H9 (cell line): Measurements from ENCODE around the gene TRPV4. TPM values are rescaled to one million over a fixed set of nuclear protein-coding genes. Genes with fewer than 3 reads are reported as not detected.

Experiments used
- DNase-seq: peaks from one replicate; pipeline ENCODE4 v3.0.0-alpha.2; 2017
- H2AFZ ChIP-seq: one replicate; pipeline ENCODE4 v1.6.1; 2013; ENCODE audit warnings: mild to moderate bottlenecking, low read length, control low read depth, moderate library complexity
- H2AK5ac ChIP-seq: 2 replicates; pipeline ENCODE4 v1.6.1; 2013; ENCODE audit warnings: low read length, control low read depth, mixed read lengths; ENCODE audit not compliant: insufficient read length
- H2BK120ac ChIP-seq: one replicate; pipeline ENCODE4 v1.6.1; 2013; ENCODE audit warnings: low read depth, mild to moderate bottlenecking, low read length, control low read depth, inconsistent platforms; ENCODE audit not compliant: poor library complexity, severe bottlenecking
- H2BK12ac ChIP-seq: 2 replicates; pipeline ENCODE4 v1.6.1; 2013; ENCODE audit warnings: low read length, control low read depth, mixed read lengths, low read depth; ENCODE audit not compliant: insufficient read length
- H2BK15ac ChIP-seq: 2 replicates; pipeline ENCODE4 v1.6.1; 2013; ENCODE audit warnings: low read depth, low read length, control low read depth
- H2BK20ac ChIP-seq: one replicate; pipeline ENCODE4 v1.6.1; 2013; ENCODE audit warnings: low read depth, mild to moderate bottlenecking, low read length, control low read depth, inconsistent platforms; ENCODE audit not compliant: poor library complexity, severe bottlenecking
- H2BK5ac ChIP-seq: 2 replicates; pipeline ENCODE4 v1.6.1; 2013; ENCODE audit warnings: low read length, control low read depth, mixed read lengths; ENCODE audit not compliant: insufficient read length
- H3K14ac ChIP-seq: 2 replicates; pipeline ENCODE4 v1.6.1; 2013; ENCODE audit warnings: low read length, control low read depth; ENCODE audit not compliant: insufficient read depth
- H3K18ac ChIP-seq: 2 replicates; pipeline ENCODE4 v1.6.1; 2013; ENCODE audit warnings: low read depth, mild to moderate bottlenecking, mixed read lengths, low read length, control low read depth; ENCODE audit not compliant: insufficient read length
- H3K23ac ChIP-seq: 2 replicates; pipeline ENCODE4 v1.6.1; 2013; ENCODE audit warnings: low read length, control low read depth, mixed read lengths, low read depth; ENCODE audit not compliant: insufficient read length
- H3K23me2 ChIP-seq: 2 replicates; pipeline ENCODE4 v1.6.1; 2013; ENCODE audit warnings: low read depth, mild to moderate bottlenecking, mixed read lengths, low read length, control low read depth; ENCODE audit not compliant: insufficient read length, poor library complexity, severe bottlenecking
- H3K27ac ChIP-seq: 2 replicates; pipeline ENCODE4 v1.5.1; 2013; ENCODE audit warnings: low read length, control low read depth, mixed read lengths, low read depth; ENCODE audit not compliant: insufficient read length
- H3K27me3 ChIP-seq: 2 replicates; pipeline ENCODE4 v1.6.1; 2013; ENCODE audit warnings: low read length, control low read depth, inconsistent platforms; ENCODE audit not compliant: insufficient read depth
- H3K4ac ChIP-seq: 2 replicates; pipeline ENCODE4 v1.6.1; 2013; ENCODE audit warnings: low read depth, mild to moderate bottlenecking, control low read depth, inconsistent platforms, low read length, moderate library complexity
- H3K4me1 ChIP-seq: 2 replicates; pipeline ENCODE4 v1.6.1; 2013; ENCODE audit warnings: low read length, control low read depth, inconsistent platforms; ENCODE audit not compliant: insufficient read depth
- H3K4me2 ChIP-seq: 2 replicates; pipeline ENCODE4 v1.6.1; 2013; ENCODE audit warnings: low read length, control low read depth, mixed read lengths; ENCODE audit not compliant: insufficient read length, insufficient read depth
- H3K56ac ChIP-seq: 2 replicates; pipeline ENCODE4 v1.6.1; 2013; ENCODE audit warnings: low read depth, mild to moderate bottlenecking, mixed read lengths, low read length, control low read depth; ENCODE audit not compliant: insufficient read length
- H3K79me1 ChIP-seq: 2 replicates; pipeline ENCODE4 v1.6.1; 2013; ENCODE audit warnings: low read depth, mild to moderate bottlenecking, moderate library complexity, low read length, control low read depth, inconsistent platforms; ENCODE audit not compliant: insufficient read depth, poor library complexity, severe bottlenecking
- H3K79me2 ChIP-seq: 2 replicates; pipeline ENCODE4 v1.6.1; 2013; ENCODE audit warnings: low read length, control low read depth, inconsistent platforms; ENCODE audit not compliant: insufficient read depth
- H3K9ac ChIP-seq: 2 replicates; pipeline ENCODE4 v1.6.1; 2013; ENCODE audit warnings: low read length, control low read depth, mixed read lengths; ENCODE audit not compliant: insufficient read length; ENCODE audit errors: extremely low read depth
- H3K9me3 ChIP-seq: one replicate; pipeline ENCODE4 v1.6.1; 2013; ENCODE audit warnings: low read depth, low read length, inconsistent platforms; ENCODE audit not compliant: control insufficient read depth
- H3T11ph ChIP-seq: one replicate; pipeline ENCODE4 v1.6.1; 2013; ENCODE audit warnings: mild to moderate bottlenecking, low read length, control low read depth, inconsistent platforms
- H4K20me1 ChIP-seq: one replicate; pipeline ENCODE4 v1.6.1; 2013; ENCODE audit not compliant: control insufficient read depth, insufficient read length, insufficient read depth
- H4K5ac ChIP-seq: 2 replicates; pipeline ENCODE4 v1.6.1; 2013; ENCODE audit warnings: low read depth, mild to moderate bottlenecking, mixed read lengths, low read length, control low read depth; ENCODE audit not compliant: insufficient read length
- H4K8ac ChIP-seq: replicated peaks from 2 replicates; pipeline ENCODE4 v1.6.1; 2013; ENCODE audit warnings: low read length, control low read depth, mixed read lengths, low read depth; ENCODE audit not compliant: insufficient read length
- H4K91ac ChIP-seq: 2 replicates; pipeline ENCODE4 v1.6.1; 2013; ENCODE audit warnings: low read depth, mild to moderate bottlenecking, moderate library complexity, mixed read lengths, low read length, control low read depth; ENCODE audit not compliant: insufficient read length
- H3K27ac Mint-ChIP-seq, 3 experiments: 2 replicates in 2 of 3; 3 replicates in 1 of 3; pipeline ENCODE4 v1.8.0; 2020 to 2021; ENCODE audit warnings: mixed read lengths in 3 of 3, mild to moderate bottlenecking in 1 of 3, moderate library complexity in 1 of 3
- H3K27me3 Mint-ChIP-seq: 2 replicates; pipeline ENCODE4 v1.8.0; 2021; ENCODE audit warnings: low read depth, mild to moderate bottlenecking, moderate library complexity, mixed read lengths
- H3K36me3 Mint-ChIP-seq, 3 experiments: 2 replicates in 2 of 3; 3 replicates in 1 of 3; pipeline ENCODE4 v1.8.0; 2020 to 2021; ENCODE audit warnings: low read depth in 3 of 3, mixed read lengths in 3 of 3; ENCODE audit not compliant: insufficient read depth in 1 of 3
- H3K4me1 Mint-ChIP-seq, 2 experiments: 2 replicates each; pipeline ENCODE4 v1.8.0; 2020; ENCODE audit warnings: mixed read lengths in 2 of 2
- H3K4me3 Mint-ChIP-seq, 2 experiments: 2 replicates in 1 of 2; 3 replicates in 1 of 2; pipeline ENCODE4 v1.8.0; 2020 to 2021; ENCODE audit warnings: mild to moderate bottlenecking in 2 of 2, mixed read lengths in 2 of 2, moderate library complexity in 1 of 2
- H3K9me3 Mint-ChIP-seq, 2 experiments: 2 replicates in 1 of 2; 3 replicates in 1 of 2; pipeline ENCODE4 v1.8.0; 2020; ENCODE audit warnings: mild to moderate bottlenecking in 2 of 2, mixed read lengths in 2 of 2, moderate library complexity in 1 of 2
- CTCF ChIP-seq: fragments of 200-600 bp; sonication (generic); conservative IDR thresholded peaks from 3 replicates; pipeline ENCODE4 v1.8.0; 2021; ENCODE audit warnings: antibody characterized with exemption, mild to moderate bottlenecking
- WGBS: extraction: QIAGEN DNeasy Blood & Tissue Kit; methylation state at CpG from one replicate; pipeline ENCODE4 v1.1.7; 2013; ENCODE audit warnings: missing lambda C conversion rate, low lambda C conversion rate, mixed read lengths; ENCODE audit not compliant: insufficient read length; ENCODE audit errors: extremely low coverage; 5-methylcytosine and 5-hydroxymethylcytosine counted together
- total RNA-seq: library from RNA; stranded (reverse); gene quantifications from 2 replicates; pipeline ENCODE4 v1.2.1, GENCODE V29; 2021

The TRPV4 gene
- total RNA-seq, 1 experiment from 2014 or later = 4.9 TPM

GRCh38 chr12:109738878-109739665 lies 94.1 kb downstream of the TRPV4 start:
- Histone ChIP-seq H3K56ac (no peak overlapping the region), H4K91ac (no peak overlapping the region), H4K8ac (no peak overlapping the region), H3K9ac (no peak overlapping the region), H2BK12ac (no peak overlapping the region), H4K20me1 (no peaks in the 10 kb centered on the region), H3K4me2 (no peak overlapping the region), H2BK15ac (no peak overlapping the region), H3K18ac (no peak overlapping the region), H3K27me3 (no peaks in the 10 kb centered on the region), H3K9me3 (no peaks in the 10 kb centered on the region), H3T11ph (no peak overlapping the region), H2AFZ (no peak overlapping the region), H3K14ac (no peak overlapping the region), H3K4me1 (no peaks in the 10 kb centered on the region; the same call in 1 of the 2 replicates), H2BK5ac (no peak overlapping the region), H2BK20ac (no peak overlapping the region), H3K27ac (no peak overlapping the region), H2BK120ac (no peak overlapping the region), H2AK5ac (no peak overlapping the region), H3K4ac (no peak overlapping the region), H3K23me2 (no peaks in the 10 kb centered on the region), H4K5ac (no peak overlapping the region), H3K23ac (no peak overlapping the region), H3K79me2 (no peaks in the 10 kb centered on the region), H3K79me1 (no peaks in the 10 kb centered on the region)
- Mint-ChIP-seq H3K27ac (no peak overlapping the region), H3K9me3 (no peaks in the 10 kb centered on the region; a peak in 1 of 5 replicates), H3K4me3 (no peak overlapping the region), H3K27me3 (peaks cover 21% of the 10 kb centered on the region), H3K4me1 (peaks cover 28 to 45% of the 10 kb centered on the region in 2 experiments), H3K36me3 (no peaks in the 10 kb centered on the region)
- WGBS = no CpG with 5 or more reads among the region's 6 CpGs
- DNase-seq = peak; percentile 25
- TF ChIP-seq CTCF = no peak
